Uterus (tissue), 4 donors: ENCODE data around the gene SHROOM3. TPM values are rescaled to one million over a fixed set of nuclear protein-coding genes. Genes with fewer than 3 reads are reported as not detected.

ENCODE experiments used
- DNase-seq, 2 donors: peaks; one replicate each; pipeline ENCODE4 v3.0.0-alpha.2; 2019 to 2020
- H3K27ac ChIP-seq, 2 donors: fragments of 200-600 bp; sonication (generic); 1 replicate in 1 of 2; 2 replicates in 1 of 2; pipeline ENCODE4 v1.5.1; 2016 to 2018
- H3K27me3 ChIP-seq, 2 donors: fragments of 200-600 bp; sonication (generic); one replicate each; pipeline ENCODE4 v1.5.1; 2018 to 2019; ENCODE audit warnings: control low read depth in 1 of 2
- H3K36me3 ChIP-seq, 2 donors: fragments of 200-600 bp; sonication (generic); one replicate each; pipeline ENCODE4 v1.5.1; 2019; ENCODE audit warnings: control low read depth in 1 of 2
- H3K4me1 ChIP-seq, 2 donors: fragments of 200-600 bp; sonication (generic); one replicate each; pipeline ENCODE4 v1.5.1; 2018 to 2019; ENCODE audit warnings: control low read depth in 1 of 2
- H3K4me3 ChIP-seq, 2 donors: fragments of 200-600 bp; sonication (generic); 1 replicate in 1 of 2; 2 replicates in 1 of 2; pipeline ENCODE4 v1.5.1; 2018 to 2019; ENCODE audit warnings: mild to moderate bottlenecking in 1 of 2
- H3K9me3 ChIP-seq, 2 donors: fragments of 200-600 bp; sonication (generic); one replicate each; pipeline ENCODE4 v1.5.1; 2019; ENCODE audit warnings: control low read depth in 1 of 2
- POLR2A ChIP-seq, 2 donors: fragments of 450-650 bp; IDR thresholded peaks; one replicate each; pipeline ENCODE4 v1.6.1; 2016; ENCODE audit warnings: antibody characterized with exemption in 2 of 2, mild to moderate bottlenecking in 1 of 2, moderate library complexity in 1 of 2
- intact Hi-C: fragments of 100-400 bp; cut with DNase I; formaldehyde crosslinking; loops from one replicate; pipeline ENCODE4 v1.15.1; 2023; ENCODE audit warnings: low total_unique reads
- total RNA-seq, 4 donors: library from RNA; depleted of rRNA in 3 of 4; stranded (reverse); fragments of >200 nt in 3 of 4; gene quantifications; one replicate each; pipeline versions ENCODE4 v1.1.0 to v1.2.4, GENCODE V29; 2014 to 2023
- TF ChIP-seq, protein P1 (sequence below), 4 experiments: fragments of 200-600 bp in 2 of 4; fragments of 450-650 bp in 2 of 4; sonication (generic) in 2 of 4; IDR thresholded peaks; one replicate each; pipeline ENCODE4 v1.5.1; 2016 to 2019; ENCODE audit warnings: antibody characterized with exemption in 4 of 4, mild to moderate bottlenecking in 2 of 4, moderate library complexity in 1 of 4
- donor health status: DM: yes; HTN: yes; CAD: no.

Gene SHROOM3
- total RNA-seq, 4 donors from 2014 or later = 1.5 to 24.1 (median 3.4) TPM

DNA sequence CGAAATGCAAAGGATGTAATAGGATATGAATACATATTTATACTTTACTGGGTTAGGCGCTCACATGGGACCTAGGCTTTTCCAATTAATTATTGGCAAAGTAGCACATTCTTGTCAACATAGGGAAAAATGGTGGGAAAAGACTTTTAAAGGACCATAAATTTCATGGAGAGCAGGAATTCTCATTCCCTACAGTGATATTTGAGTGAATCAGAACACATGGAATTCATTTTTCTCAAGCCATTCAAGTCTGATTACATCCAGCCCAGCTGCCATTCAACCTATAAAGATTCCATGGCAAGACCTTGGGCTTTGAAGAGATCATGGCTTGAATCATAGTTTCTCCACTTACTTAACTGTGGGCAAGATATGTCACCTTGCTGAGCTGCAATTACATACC lies 312.5 kb downstream of the SHROOM3 start:
- H3K36me3 ChIP-seq = no peaks in the 10 kb centered on the region
- no peaks in the 10 kb centered on the region for H3K9me3 ChIP-seq
- H3K4me3 ChIP-seq = no peak overlapping the region
- H3K27me3 ChIP-seq = no peaks in the 10 kb centered on the region
- no peak for DNase-seq
- intact Hi-C loops = no loop called here
- TF ChIP-seq POLR2A (IDR thresholded peaks at IDR 0.05) = no peak
- TF ChIP-seq, protein P1, sequence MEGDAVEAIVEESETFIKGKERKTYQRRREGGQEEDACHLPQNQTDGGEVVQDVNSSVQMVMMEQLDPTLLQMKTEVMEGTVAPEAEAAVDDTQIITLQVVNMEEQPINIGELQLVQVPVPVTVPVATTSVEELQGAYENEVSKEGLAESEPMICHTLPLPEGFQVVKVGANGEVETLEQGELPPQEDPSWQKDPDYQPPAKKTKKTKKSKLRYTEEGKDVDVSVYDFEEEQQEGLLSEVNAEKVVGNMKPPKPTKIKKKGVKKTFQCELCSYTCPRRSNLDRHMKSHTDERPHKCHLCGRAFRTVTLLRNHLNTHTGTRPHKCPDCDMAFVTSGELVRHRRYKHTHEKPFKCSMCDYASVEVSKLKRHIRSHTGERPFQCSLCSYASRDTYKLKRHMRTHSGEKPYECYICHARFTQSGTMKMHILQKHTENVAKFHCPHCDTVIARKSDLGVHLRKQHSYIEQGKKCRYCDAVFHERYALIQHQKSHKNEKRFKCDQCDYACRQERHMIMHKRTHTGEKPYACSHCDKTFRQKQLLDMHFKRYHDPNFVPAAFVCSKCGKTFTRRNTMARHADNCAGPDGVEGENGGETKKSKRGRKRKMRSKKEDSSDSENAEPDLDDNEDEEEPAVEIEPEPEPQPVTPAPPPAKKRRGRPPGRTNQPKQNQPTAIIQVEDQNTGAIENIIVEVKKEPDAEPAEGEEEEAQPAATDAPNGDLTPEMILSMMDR (IDR thresholded peaks at IDR 0.05) = no peak
- H3K4me1 ChIP-seq = no peaks in the 10 kb centered on the region
- no peak overlapping the region for H3K27ac ChIP-seq

- intact Hi-C loops = no loop called here
- no peak overlapping the region for H3K27ac ChIP-seq
- no peaks in the 10 kb centered on the region for H3K27me3 ChIP-seq
- no peak for DNase-seq
- H3K9me3 ChIP-seq = no peaks in the 10 kb centered on the region
- no peaks in the 10 kb centered on the region for H3K36me3 ChIP-seq
- H3K4me1 ChIP-seq = no peaks in the 10 kb centered on the region
- no peak overlapping the region for H3K4me3 ChIP-seq
- TF ChIP-seq POLR2A (IDR thresholded peaks at IDR 0.05) = no peak
- TF ChIP-seq, protein P1 (IDR thresholded peaks at IDR 0.05) = peak in 3 of 4 experiments; percentile 13 to 24 (median 17)
These were observed 313.6 kb downstream of the SHROOM3 start for GRCh38 chr4:76748649-76749048.

DNA sequence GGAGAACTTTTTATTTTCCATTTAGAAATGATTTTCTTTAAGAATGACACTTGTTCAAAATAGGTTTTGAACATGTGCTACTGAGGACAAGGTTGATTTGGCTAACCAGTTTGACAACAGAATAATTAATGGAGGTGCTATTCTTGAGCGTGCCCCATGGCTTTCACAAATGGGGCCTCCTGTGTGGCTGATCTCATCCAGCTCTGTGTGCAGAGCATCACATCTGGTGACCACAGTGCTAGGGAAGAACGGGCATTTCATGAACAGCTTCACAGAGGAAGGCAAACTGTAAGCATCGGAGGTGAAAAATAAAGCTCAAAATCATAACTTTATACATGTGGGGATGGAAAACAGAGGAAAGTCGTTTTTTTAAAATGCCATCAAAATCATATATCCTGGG lies 314.3 kb downstream of the SHROOM3 start:
- Histone ChIP-seq H3K27me3 (no peaks in the 10 kb centered on the region), H3K36me3 (no peaks in the 10 kb centered on the region), H3K9me3 (no peaks in the 10 kb centered on the region), H3K4me1 (peaks cover 0 to 7% of the 10 kb centered on the region in 2 donors), H3K27ac (no peak overlapping the region), H3K4me3 (no peak overlapping the region)
- intact Hi-C loops = no loop called here
- TF ChIP-seq, protein P1 (IDR thresholded peaks at IDR 0.05) = no peak
- TF ChIP-seq POLR2A (IDR thresholded peaks at IDR 0.05) = no peak
- no peak for DNase-seq

DNA sequence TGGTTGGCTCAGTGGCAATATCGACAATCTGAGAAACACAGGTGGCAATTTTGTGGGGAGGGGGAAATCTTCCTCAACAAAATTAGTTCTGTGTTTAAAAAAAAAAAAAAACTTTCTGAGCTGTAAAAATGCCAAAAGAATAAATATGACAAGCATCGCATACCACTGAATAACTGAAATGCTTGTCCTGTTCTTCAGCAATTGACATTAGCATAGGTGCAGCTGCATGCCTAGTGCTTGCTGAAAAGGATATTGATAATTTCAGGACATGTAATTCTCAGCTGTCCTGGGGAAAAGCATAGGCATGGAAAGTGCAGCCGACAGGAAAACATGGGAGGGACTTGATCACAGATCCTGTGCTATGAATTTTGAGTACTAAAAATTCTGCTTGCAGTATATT lies 315.7 kb downstream of the SHROOM3 start:
- Histone ChIP-seq H3K9me3 (no peaks in the 10 kb centered on the region), H3K36me3 (no peaks in the 10 kb centered on the region), H3K27me3 (no peaks in the 10 kb centered on the region), H3K4me3 (no peak overlapping the region), H3K4me1 (peaks cover 0 to 8% of the 10 kb centered on the region in 2 donors), H3K27ac (no peak overlapping the region)
- DNase-seq = no peak
- intact Hi-C loops = no loop called here
- no peak for TF ChIP-seq POLR2A (IDR thresholded peaks at IDR 0.05)
- TF ChIP-seq, protein P1 (IDR thresholded peaks at IDR 0.05) = no peak

- no peaks in the 10 kb centered on the region for H3K27me3 ChIP-seq
- no peak overlapping the region for H3K27ac ChIP-seq
- H3K4me1 ChIP-seq = peaks cover 0 to 8% of the 10 kb centered on the region in 2 donors
- no peaks in the 10 kb centered on the region for H3K9me3 ChIP-seq
- H3K36me3 ChIP-seq = no peaks in the 10 kb centered on the region
- intact Hi-C loops = no loop called here
- no peak overlapping the region for H3K4me3 ChIP-seq
- DNase-seq = no peak
- TF ChIP-seq, protein P1 (IDR thresholded peaks at IDR 0.05) = no peak
- TF ChIP-seq POLR2A (IDR thresholded peaks at IDR 0.05) = no peak
These were observed 316.7 kb downstream of the SHROOM3 start for GRCh38 chr4:76751612-76752343.
